Chondrocyte (in vitro differentiated cells): ENCODE results near the gene IFIT1. TPM values are rescaled to one million over a fixed set of nuclear protein-coding genes. Genes with fewer than 3 reads are reported as not detected.

Experiments used
- DNase-seq: peaks from one replicate; pipeline ENCODE4 v3.0.0; 2021; ENCODE audit warnings: mixed read lengths, low spot score
- H3K27ac Mint-ChIP-seq: one replicate; pipeline ENCODE4 v1.8.0; 2021; ENCODE audit warnings: mild to moderate bottlenecking, moderate library complexity, mixed read lengths; ENCODE audit not compliant: unreplicated experiment
- H3K27me3 Mint-ChIP-seq: 2 replicates; pipeline ENCODE4 v1.8.0; 2021; ENCODE audit warnings: low read depth, mixed read lengths
- H3K36me3 Mint-ChIP-seq: 2 replicates; pipeline ENCODE4 v1.8.0; 2021; ENCODE audit warnings: low read depth, mixed read lengths
- H3K4me1 Mint-ChIP-seq: 2 replicates; pipeline ENCODE4 v1.8.0; 2021; ENCODE audit warnings: low read depth, mild to moderate bottlenecking, mixed read lengths
- H3K4me3 Mint-ChIP-seq: one replicate; pipeline ENCODE4 v1.8.0; 2021; ENCODE audit warnings: mild to moderate bottlenecking, moderate library complexity, mixed read lengths; ENCODE audit not compliant: unreplicated experiment
- H3K9me3 Mint-ChIP-seq: 2 replicates; pipeline ENCODE4 v1.8.0; 2021; ENCODE audit warnings: low read depth, mixed read lengths
- CTCF ChIP-seq: fragments of 200-600 bp; sonication (generic); IDR thresholded peaks from 2 replicates; pipeline ENCODE4 v1.5.0; 2021; ENCODE audit warnings: antibody characterized with exemption, mild to moderate bottlenecking, moderate library complexity
- total RNA-seq: library from RNA; stranded (reverse); gene quantifications from 3 replicates; pipeline ENCODE4 v1.2.1, GENCODE V29; 2021

Gene IFIT1
- total RNA-seq, 1 donor from 2014 or later, result 2.0 TPM

GRCh38 chr10:89450901-89451300 lies 58.5 kb downstream of the IFIT1 start:
- peaks cover 3% of the 10 kb centered on the region for H3K4me1 Mint-ChIP-seq
- H3K36me3 Mint-ChIP-seq, result peaks cover 2% of the 10 kb centered on the region
- H3K27me3 Mint-ChIP-seq, result no peaks in the 10 kb centered on the region
- peaks cover 12% of the 10 kb centered on the region for H3K9me3 Mint-ChIP-seq
- no peak overlapping the region for H3K4me3 Mint-ChIP-seq
- DNase-seq, result no peak
- H3K27ac Mint-ChIP-seq, result no peak overlapping the region
- no peak for TF ChIP-seq CTCF

DNA sequence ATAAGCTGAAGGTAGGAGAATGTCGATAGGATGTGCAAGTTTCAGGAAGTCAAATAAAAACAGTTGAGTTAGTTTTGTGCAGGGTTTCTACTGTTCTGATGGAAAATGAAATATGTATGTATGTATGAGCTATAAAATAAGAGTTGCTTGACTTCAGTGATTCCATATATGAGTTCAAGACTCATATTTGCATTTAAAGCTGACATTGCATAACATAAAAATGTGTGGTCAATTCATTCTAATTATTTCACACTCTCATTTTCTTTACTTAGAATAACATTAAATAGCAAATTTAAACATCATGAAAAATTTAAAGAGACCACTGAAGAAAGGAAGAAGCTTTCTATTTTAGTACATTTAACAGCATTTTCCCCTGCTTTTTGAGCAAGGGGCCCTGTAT lies 59.8 kb downstream of the IFIT1 start:
- no peak for TF ChIP-seq CTCF
- peaks cover 3% of the 10 kb centered on the region for H3K4me1 Mint-ChIP-seq
- DNase-seq, result no peak
- H3K27ac Mint-ChIP-seq, result no peak overlapping the region
- peaks cover 3% of the 10 kb centered on the region for H3K9me3 Mint-ChIP-seq
- H3K36me3 Mint-ChIP-seq, result no peaks in the 10 kb centered on the region
- no peak overlapping the region for H3K4me3 Mint-ChIP-seq
- no peaks in the 10 kb centered on the region for H3K27me3 Mint-ChIP-seq

- H3K27me3 Mint-ChIP-seq, result no peaks in the 10 kb centered on the region
- DNase-seq, result no peak
- no peak for TF ChIP-seq CTCF
- H3K9me3 Mint-ChIP-seq, result no peaks in the 10 kb centered on the region
- H3K4me3 Mint-ChIP-seq, result no peak overlapping the region
- peaks cover 22% of the 10 kb centered on the region for H3K4me1 Mint-ChIP-seq
- no peaks in the 10 kb centered on the region for H3K36me3 Mint-ChIP-seq
- no peak overlapping the region for H3K27ac Mint-ChIP-seq
These were observed 62.3 kb downstream of the IFIT1 start for GRCh38 chr10:89454561-89455347.

Other genes starting within 250 kb of the IFIT1 start
- not detected in 3 replicates for gene CH25H, start 185.3 kb upstream of the IFIT1 start, total RNA-seq
- gene LIPA, start 140.8 kb upstream of the IFIT1 start, total RNA-seq, result 35.8 to 52.5 TPM (median 44.1 TPM) in 3 replicates
- gene IFIT2, start 90.6 kb upstream of the IFIT1 start, total RNA-seq, result 3.0 to 3.8 TPM (median 3.3 TPM) in 3 replicates
- 6.0 to 7.4 TPM (median 6.9 TPM) in 3 replicates for gene IFIT3, start 64.6 kb upstream of the IFIT1 start, total RNA-seq
- not detected in 3 replicates for gene IFIT1B, start 14.6 kb upstream of the IFIT1 start, total RNA-seq
- 12.8 to 13.7 TPM (median 13.0 TPM) in 3 replicates for gene IFIT5, start 21.9 kb downstream of the IFIT1 start, total RNA-seq
- gene SLC16A12, start 143.0 kb downstream of the IFIT1 start, total RNA-seq, result 2.6 to 5.2 TPM (median 2.8 TPM) in 3 replicates